Astrocyte (in vitro differentiated cells and primary cell): ENCODE data around the gene ZBTB44.
"Not testable (repeated sequence)": the region's sequence is repeated elsewhere in the genome, so short reads cannot be mapped to it uniquely, and the experiment has no call there.

Experiments
- CTCF ChIP-seq: IDR thresholded peaks from 2 replicates; pipeline ENCODE4 v1.5.1; 2011; ENCODE audit warnings: low read depth, mild to moderate bottlenecking, inconsistent platforms, low read length, moderate library complexity; ENCODE audit not compliant: insufficient read depth
- EZH2 ChIP-seq: IDR thresholded peaks from 2 replicates; pipeline ENCODE4 v1.6.1; 2012; ENCODE audit warnings: mild to moderate bottlenecking, low read length, inconsistent platforms; ENCODE audit not compliant: insufficient read depth

GRCh38 chr11:130249929-130250328 is 64.8 kb downstream of the ZBTB44 start:
- TF ChIP-seq CTCF, EZH2: not testable (repeated sequence)
